Ovary (tissue), 10 donors: Measurements from ENCODE around the gene USP17L29. TPM values are rescaled to one million over a fixed set of nuclear protein-coding genes. Genes with fewer than 3 reads are reported as not detected.
A peak's percentile ranks its signal among the peaks of the same experiment; 100 is the strongest.
"Not testable (repeated sequence)": the region's sequence is repeated elsewhere in the genome, so short reads cannot be mapped to it uniquely, and the experiment has no call there.

Experiments used
- DNase-seq, 5 donors: peaks; one replicate each; pipeline ENCODE4 v3.0.0-alpha.2; 2019 to 2020
- H3K27ac ChIP-seq, 2 donors: fragments of 200-600 bp; one replicate each; pipeline versions ENCODE4 v1.5.1 to v1.8.0; 2019 to 2022
- H3K27me3 ChIP-seq: fragments of 200-600 bp; one replicate; pipeline ENCODE4 v1.8.0; 2022
- H3K36me3 ChIP-seq: fragments of 200-600 bp; sonication (generic); one replicate; pipeline ENCODE4 v1.5.1; 2019
- H3K4me1 ChIP-seq: one replicate; pipeline ENCODE4 v1.8.1; 2013; ENCODE audit warnings: mild to moderate bottlenecking, moderate library complexity; ENCODE audit not compliant: insufficient read depth
- H3K4me3 ChIP-seq: fragments of 200-600 bp; sonication (generic); one replicate; pipeline ENCODE4 v1.5.1; 2017
- H3K9me3 ChIP-seq, 2 donors: fragments of 200-600 bp in 1 of 2; sonication (generic) in 1 of 2; one replicate each; pipeline versions ENCODE4 v1.5.1 to v1.8.1; 2013 to 2019; ENCODE audit warnings: mild to moderate bottlenecking in 1 of 2, moderate library complexity in 1 of 2
- WGBS, 3 donors: extraction: QIAGEN DNeasy Blood & Tissue Kit in 1 of 3; methylation state at CpG; one replicate each; pipeline versions ENCODE4 v1.1.5 to v1.1.7; 2013 to 2017; 5-methylcytosine and 5-hydroxymethylcytosine counted together
- intact Hi-C, 4 donors: fragments of 100-400 bp; cut with DNase I; formaldehyde crosslinking; loops; one replicate each; pipeline versions ENCODE4 v1.11.0 to v1.15.1; 2022 to 2023
- long read RNA-seq, 3 donors: library from polyadenylated mRNA in 2 of 3; unstranded in 2 of 3; transcript quantifications; one replicate each; pipeline ENCODE4 v2.0.0 and lab custom pipeline, GENCODE V29; 2021 to 2026
- polyA plus RNA-seq, 2 donors: library from polyadenylated mRNA; stranded (reverse); fragments of 200-250 nt in 1 of 2; fragments of 350-450 nt in 1 of 2; fragmentation: Illumina TruSeq in 1 of 2; extraction: RNeasy Lipid Tissue Mini Kit (QIAGEN cat#74804) in 1 of 2; gene quantifications; one replicate each; pipeline ENCODE4 v1.2.3, GENCODE V29; 2013 to 2014
- total RNA-seq, 7 donors: library from RNA; depleted of rRNA in 2 of 7; stranded (reverse); fragments of >200 nt in 2 of 7; fragmentation: NEBNext Ultra II Directional in 3 of 7; extraction: Animal tissue kit (Norgen Biotek cat#: 25700) in 3 of 7; gene quantifications; one replicate each; pipeline versions ENCODE4 v1.1.0 to v1.2.4, GENCODE V29; 2016 to 2023
- donor health status: DM: no; HTN: no; CAD: no; lungs with moderate emphysema.
- donor health status: DM: no; HTN: no; CAD: no.
- donor health status: Bipolar disorder and iron deficiency.
- donor health status: DM: yes; HTN: yes; CAD: no.
- donor health status: DM: no; HTN: no; CAD: no.
- donor health status: DM: yes; HTN: yes; CAD: no.

The USP17L29 gene
- total RNA-seq (not detected), polyA plus RNA-seq (not detected)
- long read RNA-seq, donor 1, result 0 reads
- long read RNA-seq, donor 2, result 0 reads
- long read RNA-seq, donor 3, result 0 reads

- not testable (repeated sequence) for H3K27ac ChIP-seq, H3K9me3 ChIP-seq
- no CpG with 5 or more reads among the region's 15 CpGs for WGBS, 3 donors
These were observed at the start of gene USP17L29 for GRCh38 chr4:9353338-9353737. Gene USP17L29 (plus strand): TSS chr4:9353638. CDS start chr4:9353638, 0 bp downstream.

GRCh38 chr4:9324191-9324590 lies 29.2 kb upstream of the USP17L29 start:
- intact Hi-C loops, H3K4me3 ChIP-seq, H3K9me3 ChIP-seq, DNase-seq, H3K36me3 ChIP-seq, H3K27ac ChIP-seq, H3K27me3 ChIP-seq, H3K4me1 ChIP-seq: not testable (repeated sequence)
- 83 to 84% (median 83%) methylated on average over 1 to 6 of the region's 13 CpGs for WGBS, 3 donors

More at GRCh38 chr4:9353338-9353737, at the start of gene USP17L29:
- intact Hi-C loops, H3K4me3 ChIP-seq, H3K36me3 ChIP-seq, H3K27me3 ChIP-seq, H3K4me1 ChIP-seq, DNase-seq: not testable (repeated sequence)

GRCh38 chr4:9324865-9325264 lies 28.6 kb upstream of the USP17L29 start, which contains the start of gene USP17L24:
Gene USP17L24 (plus strand): TSS chr4:9325165. CDS start chr4:9325165, 0 bp downstream.
- H3K36me3 ChIP-seq, H3K4me3 ChIP-seq, intact Hi-C loops, H3K27ac ChIP-seq, H3K27me3 ChIP-seq, H3K9me3 ChIP-seq, H3K4me1 ChIP-seq, DNase-seq: not testable (repeated sequence)
- WGBS, 3 donors, result no CpG with 5 or more reads among the region's 15 CpGs

GRCh38 chr4:9329611-9330010 lies 23.8 kb upstream of the USP17L29 start, which contains the start of gene USP17L25:
Gene USP17L25 (plus strand): TSS chr4:9329911. CDS start chr4:9329911, 0 bp downstream.
- H3K4me3 ChIP-seq, H3K27me3 ChIP-seq, H3K9me3 ChIP-seq, H3K36me3 ChIP-seq, H3K4me1 ChIP-seq, DNase-seq, intact Hi-C loops, H3K27ac ChIP-seq: not testable (repeated sequence)
- no CpG with 5 or more reads among the region's 15 CpGs for WGBS, 3 donors

GRCh38 chr4:9334358-9334757 lies 19.1 kb upstream of the USP17L29 start, which contains the start of gene USP17L26:
Gene USP17L26 (plus strand): TSS chr4:9334658. CDS start chr4:9334658, 0 bp downstream.
- H3K27me3 ChIP-seq, DNase-seq, H3K4me3 ChIP-seq, H3K9me3 ChIP-seq, H3K36me3 ChIP-seq, H3K4me1 ChIP-seq, H3K27ac ChIP-seq, intact Hi-C loops: not testable (repeated sequence)
- WGBS, 3 donors, result no CpG with 5 or more reads among the region's 15 CpGs

- H3K4me3 ChIP-seq, H3K36me3 ChIP-seq, H3K27ac ChIP-seq, H3K4me1 ChIP-seq, intact Hi-C loops, DNase-seq, H3K9me3 ChIP-seq, H3K27me3 ChIP-seq: not testable (repeated sequence)
- no CpG with 5 or more reads among the region's 15 CpGs for WGBS, 3 donors
These were observed 14.3 kb upstream of the USP17L29 start, which contains the start of gene USP17L5 for GRCh38 chr4:9339103-9339502. Gene USP17L5 (plus strand): TSS chr4:9339403. CDS start chr4:9339403, 0 bp downstream.

- intact Hi-C loops, H3K27ac ChIP-seq, H3K4me1 ChIP-seq, H3K9me3 ChIP-seq, H3K27me3 ChIP-seq, H3K36me3 ChIP-seq, H3K4me3 ChIP-seq, DNase-seq: not testable (repeated sequence)
- WGBS, 3 donors, result no CpG with 5 or more reads among the region's 15 CpGs
These were observed 9.6 kb upstream of the USP17L29 start, which contains the start of gene USP17L27 for GRCh38 chr4:9343848-9344247. Gene USP17L27 (plus strand): TSS chr4:9344148. CDS start chr4:9344148, 0 bp downstream.

GRCh38 chr4:9348593-9348992 lies 4.8 kb upstream of the USP17L29 start, which contains the start of gene USP17L28:
Gene USP17L28 (plus strand): TSS chr4:9348893. CDS start chr4:9348893, 0 bp downstream.
- DNase-seq, intact Hi-C loops, H3K4me1 ChIP-seq, H3K9me3 ChIP-seq, H3K36me3 ChIP-seq, H3K27me3 ChIP-seq, H3K4me3 ChIP-seq, H3K27ac ChIP-seq: not testable (repeated sequence)
- no CpG with 5 or more reads among the region's 15 CpGs for WGBS, 3 donors

- H3K27me3 ChIP-seq, H3K4me1 ChIP-seq, H3K9me3 ChIP-seq, H3K36me3 ChIP-seq, H3K27ac ChIP-seq, DNase-seq, intact Hi-C loops, H3K4me3 ChIP-seq: not testable (repeated sequence)
- no CpG with 5 or more reads among the region's 18 CpGs for WGBS, 3 donors
These were observed 2.6 kb upstream of the USP17L29 start for GRCh38 chr4:9350866-9351265.

- H3K36me3 ChIP-seq, H3K4me1 ChIP-seq, H3K4me3 ChIP-seq, H3K9me3 ChIP-seq, DNase-seq, H3K27ac ChIP-seq, intact Hi-C loops, H3K27me3 ChIP-seq: not testable (repeated sequence)
- no CpG with 5 or more reads among the region's 15 CpGs for WGBS, 3 donors
These were observed 9.4 kb downstream of the USP17L29 start, which contains the start of gene USP17L30 for GRCh38 chr4:9362829-9363228. Gene USP17L30 (plus strand): TSS chr4:9363129. CDS start chr4:9363129, 0 bp downstream.

GRCh38 chr4:9379881-9380280 lies 26.4 kb downstream of the USP17L29 start:
- DNase-seq, H3K27ac ChIP-seq, H3K36me3 ChIP-seq, H3K27me3 ChIP-seq, H3K4me3 ChIP-seq, intact Hi-C loops, H3K9me3 ChIP-seq, H3K4me1 ChIP-seq: not testable (repeated sequence)
- WGBS, 3 donors, result 31 to 54% (median 53%) methylated on average over 1 of the region's 1 CpG

GRCh38 chr4:9381012-9381534 lies 27.6 kb downstream of the USP17L29 start:
- H3K4me1 ChIP-seq, H3K27me3 ChIP-seq, H3K9me3 ChIP-seq, H3K27ac ChIP-seq, intact Hi-C loops, H3K36me3 ChIP-seq: not testable (repeated sequence)
- 20 to 34% (median 27%) methylated on average over 34 to 36 of the region's 36 CpGs for WGBS, 3 donors
- peak; percentile 14 to 66 (median 57) for DNase-seq
- peak overlapping the region; percentile 22 for H3K4me3 ChIP-seq
